GM19455 (cell line): Measurements from ENCODE around the gene FLNC.

Source experiments
- ATAC-seq: cut with Tn5 transposase; IDR thresholded peaks from one replicate; pipeline ENCODE4 v1.9.1; 2021; ENCODE audit not compliant: unreplicated experiment

The FLNC gene

DNA sequence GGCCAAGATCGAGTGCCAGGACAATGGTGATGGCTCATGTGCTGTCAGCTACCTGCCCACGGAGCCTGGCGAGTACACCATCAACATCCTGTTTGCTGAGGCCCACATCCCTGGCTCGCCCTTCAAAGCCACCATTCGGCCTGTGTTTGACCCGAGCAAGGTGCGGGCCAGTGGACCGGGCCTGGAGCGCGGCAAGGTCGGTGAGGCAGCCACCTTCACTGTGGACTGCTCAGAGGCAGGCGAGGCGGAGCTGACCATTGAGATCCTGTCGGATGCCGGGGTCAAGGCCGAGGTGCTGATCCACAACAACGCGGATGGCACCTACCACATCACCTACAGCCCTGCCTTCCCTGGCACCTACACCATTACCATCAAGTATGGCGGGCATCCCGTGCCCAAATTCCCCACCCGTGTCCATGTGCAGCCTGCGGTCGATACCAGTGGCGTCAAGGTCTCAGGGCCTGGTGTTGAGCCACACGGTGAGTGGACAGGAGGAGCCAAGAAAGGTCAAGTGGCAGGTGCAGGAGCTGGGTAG is 14.6 kb downstream of the FLNC start:
- no peak for ATAC-seq

DNA sequence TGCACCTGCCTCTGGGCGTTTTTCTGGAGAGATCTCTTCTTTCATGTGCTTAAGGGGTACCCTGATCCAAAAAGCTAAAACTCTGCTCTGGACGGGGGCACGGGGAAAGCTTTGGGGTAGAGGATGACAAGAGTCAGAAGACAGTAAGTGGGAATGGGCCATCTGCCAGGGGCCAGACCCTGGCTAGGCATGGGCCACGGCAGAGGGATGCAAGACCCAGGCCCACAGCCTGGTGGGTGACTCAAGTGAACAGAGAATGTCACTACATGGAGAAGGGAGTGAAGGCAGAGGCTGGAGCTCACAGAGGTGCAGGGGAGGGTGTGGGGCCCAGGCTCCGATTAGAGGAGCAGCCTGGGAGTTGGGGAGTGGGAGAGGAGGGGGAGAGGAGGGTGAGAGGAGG is 15.3 kb downstream of the FLNC start:
- ATAC-seq = no peak

DNA sequence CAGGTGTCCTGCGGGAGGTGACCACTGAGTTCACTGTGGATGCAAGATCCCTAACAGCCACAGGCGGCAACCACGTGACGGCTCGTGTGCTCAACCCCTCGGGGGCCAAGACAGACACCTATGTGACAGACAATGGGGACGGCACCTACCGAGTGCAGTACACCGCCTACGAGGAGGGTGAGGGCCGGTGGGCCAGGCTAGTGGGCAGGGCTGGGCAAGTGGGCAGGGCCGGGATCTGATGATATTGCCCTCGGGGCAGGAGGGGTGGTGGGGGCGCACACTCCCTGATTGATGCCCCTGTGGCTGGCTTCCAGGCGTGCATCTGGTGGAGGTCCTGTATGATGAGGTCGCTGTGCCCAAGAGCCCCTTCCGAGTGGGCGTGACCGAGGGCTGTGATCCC is 15.8 kb downstream of the FLNC start:
- ATAC-seq = no peak

DNA sequence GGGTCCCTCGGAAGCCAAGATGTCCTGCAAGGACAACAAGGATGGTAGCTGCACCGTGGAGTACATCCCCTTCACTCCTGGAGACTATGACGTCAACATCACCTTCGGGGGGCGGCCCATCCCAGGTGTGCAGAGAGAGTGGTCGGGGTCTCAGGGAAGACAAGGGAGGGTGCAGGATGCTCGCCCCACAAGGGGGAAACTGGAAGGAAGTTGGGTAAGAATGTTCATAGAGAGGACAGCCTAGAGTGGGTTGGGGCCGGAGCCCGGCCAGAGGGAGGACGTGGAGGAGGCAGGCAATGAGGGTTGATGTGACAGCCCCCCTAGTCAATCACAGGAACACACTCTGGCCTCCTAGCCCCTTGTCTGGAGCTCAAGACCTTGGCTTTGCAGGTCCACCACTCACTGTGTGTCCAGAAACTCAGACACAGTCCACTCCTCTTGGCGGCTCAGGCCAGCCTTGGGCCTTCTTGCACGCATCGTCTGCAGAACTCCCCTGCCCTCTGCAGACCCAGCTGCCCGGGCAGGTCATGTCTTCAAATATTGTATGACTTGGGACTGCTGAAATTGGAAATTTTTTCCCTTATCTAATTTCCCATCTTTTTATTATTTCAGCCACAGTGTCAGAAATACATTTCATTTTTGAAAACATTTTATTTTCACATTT is 16.7 kb downstream of the FLNC start:
- no peak for ATAC-seq

DNA sequence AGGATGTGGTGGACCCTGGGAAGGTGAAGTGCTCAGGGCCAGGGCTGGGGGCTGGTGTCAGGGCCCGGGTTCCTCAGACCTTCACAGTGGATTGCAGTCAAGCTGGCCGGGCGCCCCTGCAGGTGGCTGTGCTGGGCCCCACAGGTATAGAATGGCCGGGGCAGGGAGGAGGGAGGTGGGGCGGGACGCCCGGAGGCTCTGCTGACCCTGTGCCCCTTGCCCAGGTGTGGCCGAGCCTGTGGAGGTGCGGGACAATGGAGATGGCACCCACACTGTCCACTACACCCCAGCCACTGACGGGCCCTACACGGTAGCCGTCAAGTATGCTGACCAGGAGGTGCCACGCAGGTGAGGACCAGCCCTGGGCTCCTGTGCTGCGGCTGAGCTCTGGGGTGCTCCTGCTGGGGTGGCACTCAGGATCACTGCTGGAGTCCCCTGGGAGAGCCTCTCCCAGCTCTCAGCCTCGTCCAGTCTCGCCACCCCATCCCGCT is 17.6 kb downstream of the FLNC start:
- ATAC-seq = no peak

DNA sequence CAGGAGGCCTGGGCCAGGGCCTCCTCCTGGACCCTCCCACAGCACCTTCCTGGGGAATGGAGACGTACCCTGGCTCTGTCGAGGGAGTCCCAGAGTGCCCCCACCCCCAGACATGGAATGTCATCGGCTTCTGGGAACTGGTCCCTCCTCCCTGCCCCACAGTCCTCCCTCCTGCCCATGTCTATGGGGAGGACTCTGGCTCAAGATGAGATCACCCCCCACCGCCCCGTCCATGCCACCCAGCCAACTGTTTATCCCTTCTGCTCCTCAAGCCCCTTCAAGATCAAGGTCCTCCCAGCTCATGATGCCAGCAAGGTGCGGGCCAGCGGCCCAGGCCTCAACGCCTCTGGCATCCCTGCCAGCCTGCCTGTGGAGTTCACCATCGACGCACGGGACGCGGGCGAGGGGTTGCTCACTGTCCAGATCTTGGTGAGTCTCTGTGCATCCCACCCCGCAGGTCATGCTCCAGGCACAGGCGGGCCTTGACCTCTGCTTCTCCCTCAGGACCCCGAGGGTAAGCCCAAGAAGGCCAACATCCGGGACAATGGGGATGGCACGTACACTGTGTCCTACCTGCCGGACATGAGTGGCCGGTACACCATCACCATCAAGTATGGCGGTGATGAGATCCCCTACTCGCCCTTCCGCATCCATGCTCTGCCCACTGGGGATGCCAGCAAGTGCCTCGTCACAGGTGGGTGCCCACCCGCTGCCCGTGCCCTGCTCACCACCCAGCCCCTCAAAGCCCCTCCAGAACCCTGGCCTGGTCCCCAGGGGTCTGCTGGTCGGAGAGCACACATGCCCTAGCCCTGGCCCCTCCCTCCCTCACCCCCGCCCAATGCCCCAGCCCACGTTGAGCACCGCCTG is 18.3 kb downstream of the FLNC start:
- no peak for ATAC-seq

DNA sequence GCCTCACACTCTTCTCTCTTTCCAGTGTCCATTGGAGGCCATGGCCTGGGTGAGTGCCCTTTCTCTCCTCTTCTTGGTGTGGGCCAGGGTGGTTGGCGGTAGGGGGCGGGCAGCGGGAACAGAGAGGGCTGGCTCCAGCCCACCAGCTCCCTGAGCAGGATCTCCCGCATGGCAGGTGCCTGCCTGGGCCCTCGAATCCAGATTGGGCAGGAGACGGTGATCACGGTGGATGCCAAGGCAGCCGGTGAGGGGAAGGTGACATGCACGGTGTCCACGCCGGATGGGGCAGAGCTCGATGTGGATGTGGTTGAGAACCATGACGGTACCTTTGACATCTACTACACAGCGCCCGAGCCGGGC is 18.9 kb downstream of the FLNC start:
- ATAC-seq = no peak

DNA sequence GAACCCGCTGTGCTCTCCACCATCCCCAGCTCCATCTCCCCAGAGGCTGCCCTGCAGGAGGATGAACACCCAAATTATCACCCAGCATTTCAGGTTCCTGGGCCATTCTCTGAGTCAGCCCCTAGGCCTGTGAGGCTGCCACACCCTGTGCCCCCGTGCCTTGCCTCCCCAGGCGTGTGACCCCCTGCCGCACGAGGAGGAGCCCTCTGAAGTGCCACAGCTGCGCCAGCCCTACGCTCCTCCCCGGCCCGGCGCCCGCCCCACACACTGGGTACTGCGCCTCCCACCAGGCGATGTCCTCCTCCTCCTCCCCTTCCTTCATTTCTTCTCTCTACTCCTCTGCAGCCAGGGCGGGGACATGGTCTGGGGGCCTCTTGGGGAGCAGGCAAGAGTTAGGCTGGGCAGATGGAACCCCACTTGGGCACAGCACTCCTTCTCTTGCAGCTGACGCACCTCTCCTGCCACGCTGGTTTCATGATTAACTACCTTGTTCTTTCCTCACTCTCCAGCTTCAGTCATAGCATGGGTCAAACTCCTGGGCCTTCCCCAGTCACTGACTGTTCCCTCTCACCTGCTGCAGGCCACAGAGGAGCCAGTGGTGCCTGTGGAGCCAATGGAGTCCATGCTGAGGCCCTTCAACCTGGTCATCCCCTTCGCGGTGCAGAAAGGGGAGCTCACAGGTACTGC is 19.7 kb downstream of the FLNC start:
- ATAC-seq = no peak

DNA sequence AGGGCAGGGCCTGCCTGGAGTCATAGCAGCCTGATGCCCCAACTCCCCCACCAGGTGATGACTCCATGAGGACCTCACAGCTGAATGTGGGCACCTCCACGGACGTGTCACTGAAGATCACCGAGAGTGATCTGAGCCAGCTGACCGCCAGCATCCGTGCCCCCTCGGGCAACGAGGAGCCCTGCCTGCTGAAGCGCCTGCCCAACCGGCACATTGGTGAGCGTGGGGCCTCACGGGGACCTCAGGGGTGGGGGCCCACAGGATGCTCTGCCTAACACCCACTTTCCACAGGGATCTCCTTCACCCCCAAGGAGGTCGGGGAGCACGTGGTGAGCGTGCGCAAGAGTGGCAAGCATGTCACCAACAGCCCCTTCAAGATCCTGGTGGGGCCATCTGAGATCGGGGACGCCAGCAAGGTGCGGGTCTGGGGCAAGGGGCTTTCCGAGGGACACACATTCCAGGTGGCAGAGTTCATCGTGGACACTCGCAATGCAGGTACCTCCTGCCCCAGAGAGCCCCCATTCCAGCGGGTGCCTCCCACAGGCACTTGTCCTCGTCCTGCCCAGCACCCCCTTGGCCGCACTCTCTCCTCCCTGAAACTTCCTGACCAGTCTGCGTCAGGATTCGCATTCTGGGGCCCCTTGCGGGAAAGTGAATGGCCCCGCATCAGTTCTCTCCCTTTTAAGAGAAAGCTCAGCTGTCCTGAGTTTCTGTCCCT is 22.5 kb downstream of the FLNC start:
- no peak for ATAC-seq

DNA sequence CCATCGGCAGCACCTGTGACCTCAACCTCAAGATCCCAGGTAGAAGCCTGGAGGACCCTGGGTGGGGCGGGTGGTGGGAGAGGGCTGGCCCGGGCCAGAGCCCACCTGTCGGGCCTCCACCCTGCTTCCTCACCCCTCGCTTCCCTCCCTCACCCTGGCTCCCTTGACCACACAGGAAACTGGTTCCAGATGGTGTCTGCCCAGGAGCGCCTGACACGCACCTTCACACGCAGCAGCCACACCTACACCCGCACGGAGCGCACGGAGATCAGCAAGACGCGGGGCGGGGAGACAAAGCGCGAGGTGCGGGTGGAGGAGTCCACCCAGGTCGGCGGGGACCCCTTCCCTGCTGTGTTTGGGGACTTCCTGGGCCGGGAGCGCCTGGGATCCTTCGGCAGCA is 23.6 kb downstream of the FLNC start:
- ATAC-seq = no peak

DNA sequence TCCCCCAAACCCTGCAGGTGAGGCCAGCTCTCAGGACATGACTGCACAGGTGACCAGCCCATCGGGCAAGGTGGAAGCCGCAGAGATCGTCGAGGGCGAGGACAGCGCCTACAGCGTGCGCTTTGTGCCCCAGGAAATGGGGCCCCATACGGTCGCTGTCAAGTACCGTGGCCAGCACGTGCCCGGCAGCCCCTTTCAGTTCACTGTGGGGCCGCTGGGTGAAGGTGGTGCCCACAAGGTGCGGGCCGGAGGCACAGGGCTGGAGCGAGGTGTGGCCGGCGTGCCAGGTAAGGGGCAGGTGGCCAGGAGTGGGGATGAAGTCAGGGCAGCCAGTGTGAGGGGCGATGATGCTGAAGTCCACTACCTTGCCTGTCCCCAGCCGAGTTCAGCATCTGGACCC is 24.2 kb downstream of the FLNC start:
- no peak for ATAC-seq

DNA sequence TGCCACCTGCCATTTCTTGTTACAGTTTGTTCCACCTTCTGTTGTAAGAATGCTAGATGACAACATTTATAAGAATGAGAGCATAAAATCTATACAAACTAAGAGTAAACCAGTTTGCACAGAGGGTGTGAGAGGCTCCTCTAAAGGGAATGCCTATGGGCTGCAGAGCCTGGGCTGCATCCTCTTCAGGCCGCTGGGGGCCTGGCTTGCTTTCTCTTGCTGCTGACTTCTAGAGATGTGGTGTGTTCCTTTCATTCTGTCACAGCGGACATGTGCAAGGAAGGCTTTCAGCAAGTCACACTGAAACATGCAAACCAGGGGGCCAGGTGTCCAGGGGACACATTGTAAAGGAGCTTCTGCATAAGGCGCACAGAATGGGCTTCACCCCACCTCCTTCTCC is 25.4 kb downstream of the FLNC start:
- ATAC-seq = no peak

DNA sequence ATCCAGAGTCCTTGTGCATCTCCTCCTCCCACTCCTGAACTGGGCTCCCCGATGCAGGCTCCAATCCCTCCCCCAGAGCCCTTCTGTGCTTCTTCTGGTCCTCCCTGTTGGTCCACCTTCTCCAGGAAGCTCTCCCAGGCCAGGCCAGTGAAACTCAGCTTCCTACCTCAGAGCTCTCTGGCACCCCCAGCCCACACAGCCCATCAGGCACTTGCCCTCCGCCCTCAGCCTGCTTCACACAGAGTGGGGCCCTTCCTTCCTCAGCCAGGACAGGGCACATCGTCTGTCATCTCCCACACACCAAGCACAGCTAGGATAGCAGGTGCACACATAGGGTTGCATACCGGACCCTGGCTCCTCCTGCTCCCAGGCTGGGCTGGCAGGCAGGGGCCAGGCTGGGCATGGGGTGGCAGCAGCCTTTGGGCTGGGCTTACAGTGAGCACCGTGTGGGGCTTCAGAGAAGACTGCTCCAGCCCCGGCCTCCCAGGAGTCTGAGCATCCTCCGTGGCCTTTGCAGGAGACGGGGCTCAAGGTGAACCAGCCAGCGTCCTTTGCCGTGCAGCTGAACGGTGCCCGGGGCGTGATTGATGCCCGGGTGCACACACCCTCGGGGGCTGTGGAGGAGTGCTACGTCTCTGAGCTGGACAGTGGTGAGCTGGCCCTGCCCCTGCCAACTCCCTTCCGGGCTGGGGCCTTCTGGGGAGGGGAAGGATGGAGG is 26.0 kb downstream of the FLNC start:
- ATAC-seq = no peak

DNA sequence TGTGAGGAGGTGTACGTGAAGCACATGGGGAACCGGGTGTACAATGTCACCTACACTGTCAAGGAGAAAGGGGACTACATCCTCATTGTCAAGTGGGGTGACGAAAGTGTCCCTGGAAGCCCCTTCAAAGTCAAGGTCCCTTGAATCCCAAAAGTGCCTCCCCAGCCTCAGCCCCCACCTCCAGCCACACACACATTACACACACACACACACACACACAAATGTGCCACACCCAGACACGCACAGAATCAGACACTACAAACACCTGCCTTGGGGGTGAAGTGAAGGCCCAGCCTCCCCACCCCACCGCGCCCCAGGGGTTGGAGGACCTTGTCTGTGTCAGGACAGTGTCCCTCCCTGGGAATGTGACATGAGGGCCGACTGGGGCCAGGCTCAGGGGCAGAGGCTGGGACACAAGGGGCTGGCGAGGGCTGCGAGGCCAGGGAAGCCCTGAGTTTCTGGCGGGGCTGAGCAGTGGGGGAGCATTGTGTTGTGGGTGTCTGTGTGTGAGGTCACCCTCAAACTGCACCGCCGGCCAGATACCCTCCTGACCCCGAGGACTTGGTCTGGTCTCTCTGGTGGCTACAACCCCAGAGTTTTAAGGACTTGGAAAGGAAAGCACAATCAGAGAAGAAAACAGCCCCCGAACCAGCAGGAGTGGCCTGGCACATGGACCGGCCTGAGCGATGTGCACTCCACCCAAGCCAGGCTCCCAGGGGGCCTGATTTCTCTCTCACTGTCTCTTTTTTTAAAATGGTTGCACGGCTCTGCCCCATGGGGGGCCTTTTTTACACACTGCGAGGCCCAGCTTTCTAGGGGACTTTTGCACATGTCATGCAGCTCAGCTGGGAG is 28.4 kb downstream of the FLNC start:
- no peak for ATAC-seq

DNA sequence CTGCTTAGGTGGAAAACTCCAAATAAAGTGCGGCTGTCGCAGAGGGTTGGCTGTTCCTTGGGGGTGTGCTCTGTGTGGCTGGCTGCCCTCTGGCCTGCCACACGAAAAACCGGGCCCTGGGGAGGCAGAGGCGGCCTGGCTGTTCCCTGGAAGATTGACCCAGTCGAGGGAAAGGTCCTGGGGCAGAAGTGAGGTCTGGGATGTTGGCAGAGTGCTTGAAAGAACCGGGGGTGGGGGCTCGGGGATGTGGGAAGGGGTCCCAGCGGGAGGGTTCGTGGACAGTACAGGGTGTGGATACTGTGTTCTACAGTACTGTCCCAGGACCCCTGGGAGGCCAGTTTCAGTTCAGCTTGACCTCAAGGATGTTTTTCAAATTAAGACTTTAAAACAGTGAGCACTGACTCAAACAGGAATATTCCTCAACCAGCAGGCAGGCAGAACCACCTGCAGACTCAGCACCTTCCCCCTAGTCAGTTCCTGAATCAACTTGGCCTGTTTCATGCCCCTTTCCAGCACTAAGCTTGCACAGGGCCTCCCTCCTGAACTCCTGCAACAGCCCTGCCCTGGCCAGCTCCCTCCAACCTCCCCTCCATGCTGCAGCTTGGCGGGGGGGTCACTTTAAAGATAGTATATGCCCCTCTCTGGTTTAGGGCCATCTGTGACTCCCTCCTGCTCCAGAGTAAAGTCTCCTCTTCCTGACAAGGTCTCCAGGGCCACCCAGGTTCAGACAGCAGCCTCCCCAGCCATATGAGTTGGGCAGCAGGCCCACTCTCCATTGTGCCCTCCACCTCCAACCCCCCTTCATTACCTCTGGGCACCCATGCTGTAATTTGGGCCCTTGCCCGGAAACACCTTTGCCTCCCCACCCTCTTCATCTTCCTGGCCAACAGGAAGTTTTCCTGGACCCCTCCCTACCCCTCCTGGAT is 29.3 kb downstream of the FLNC start:
- ATAC-seq = no peak

DNA sequence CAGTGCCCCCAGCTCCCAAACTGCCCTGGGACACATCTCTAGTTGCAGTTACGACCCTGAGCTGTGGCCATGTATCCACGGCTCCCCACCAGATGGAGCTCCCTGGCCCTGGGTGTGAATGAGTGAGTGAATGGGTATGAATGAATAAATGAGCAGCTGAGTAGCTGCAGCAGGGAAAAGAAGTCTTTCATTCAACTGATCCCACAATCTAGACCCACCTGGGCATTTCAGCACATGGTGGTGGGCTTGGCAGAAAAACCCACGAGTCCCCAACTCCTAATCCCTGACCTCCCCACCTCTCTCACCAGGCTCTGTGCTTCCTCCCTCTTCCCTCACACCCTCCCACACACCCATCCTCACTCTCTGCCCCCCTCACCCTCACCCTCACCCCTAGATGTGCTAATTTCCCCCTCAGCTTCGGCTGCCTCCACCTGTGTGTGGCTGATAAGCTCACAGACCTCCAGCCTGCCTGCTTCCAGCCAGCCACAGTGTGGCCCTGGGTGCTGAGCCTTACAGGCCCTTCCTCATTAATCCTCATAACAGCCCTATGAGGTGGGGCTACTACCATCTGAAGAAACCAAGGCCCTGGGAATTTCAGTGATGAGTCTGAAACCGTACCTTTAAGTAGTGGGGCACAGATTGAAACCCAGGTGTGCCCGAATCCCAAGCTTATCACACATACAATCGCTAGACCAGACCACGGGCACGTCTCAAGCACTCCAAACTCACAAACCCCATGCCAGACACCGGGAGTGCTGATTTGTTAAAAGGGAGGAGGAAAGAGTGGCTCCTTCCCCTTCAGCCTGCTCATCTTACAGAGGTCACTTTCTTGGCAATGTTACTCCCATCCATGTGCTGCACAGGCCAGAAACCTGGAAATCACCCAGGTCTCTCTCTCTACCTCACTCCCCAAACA is 30.2 kb downstream of the FLNC start:
- ATAC-seq = no peak

DNA sequence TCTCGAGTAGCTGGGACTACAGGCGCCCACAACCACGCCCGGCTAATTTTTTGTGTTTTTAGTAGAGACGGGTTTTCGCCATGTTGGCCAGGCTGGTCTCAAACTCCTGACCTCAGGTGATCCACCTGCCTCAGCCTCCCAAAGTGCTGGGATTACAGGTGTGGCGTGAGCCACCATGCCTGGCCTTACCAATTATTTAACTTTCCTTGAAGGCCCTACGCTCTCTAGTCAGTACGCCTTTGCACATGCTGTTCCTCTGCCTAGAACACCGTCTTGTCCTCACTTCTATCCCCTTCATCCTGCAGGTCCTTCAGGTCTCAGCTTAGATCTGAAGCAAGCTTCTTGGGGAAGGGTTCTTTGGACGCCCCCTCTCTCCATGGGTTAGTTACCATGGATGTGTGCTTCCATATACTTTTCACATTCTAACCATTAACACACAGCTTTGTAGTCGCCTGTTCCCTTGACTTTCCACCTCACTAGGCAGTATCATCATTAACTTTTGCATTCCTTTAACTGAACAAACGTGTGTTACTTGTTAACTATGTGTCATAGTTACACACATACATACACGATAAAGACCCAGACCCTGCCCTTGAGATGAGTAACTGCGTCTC is 31.9 kb downstream of the FLNC start:
- ATAC-seq = no peak
